OCI-LY7 (cell line): ENCODE results near the gene MYOM3. TPM values are rescaled to one million over a fixed set of nuclear protein-coding genes. Genes with fewer than 3 reads are reported as not detected.

ENCODE experiments used
- BruUV-seq: library from RNA; stranded (reverse); fragments of 400-500 nt; replicated peaks from 2 replicates; lab custom pipeline; 2021; lab: Mats Ljungman, UMichigan
- CTCF ChIA-PET: fragments of 300-600 bp; sonication (Branson Sonifier 250); formaldehyde crosslinking; loops from one replicate; lab custom pipeline; 2022; ENCODE audit warnings: antibody characterized with exemption; ENCODE audit not compliant: unreplicated experiment; lab: Charles Lee
- POLR2A ChIA-PET: fragments of 300-600 bp; sonication (Branson Sonifier 250); formaldehyde crosslinking; loops from one replicate; lab custom pipeline; 2022; ENCODE audit warnings: antibody characterized with exemption; lab: Charles Lee
- DNase-seq: peaks from one replicate; pipeline ENCODE4 v3.0.0-alpha.2; 2015; ENCODE audit warnings: low spot score
- H2AFZ ChIP-seq: fragments of 200-600 bp; sonication (generic), shearing (Covaris generic); 2 replicates; pipeline ENCODE4 v1.6.1; 2014; ENCODE audit warnings: mild to moderate bottlenecking, antibody characterized with exemption, low read length, moderate library complexity
- H3K27ac ChIP-seq: fragments of 200-600 bp; sonication (generic); 2 replicates; pipeline ENCODE4 v1.5.1; 2014; ENCODE audit warnings: mixed run types, low read depth, mild to moderate bottlenecking, moderate library complexity, low read length, inconsistent platforms; ENCODE audit not compliant: poor library complexity, severe bottlenecking
- H3K36me3 ChIP-seq: fragments of 200-600 bp; sonication (generic); 2 replicates; pipeline ENCODE4 v1.6.1; 2014; ENCODE audit warnings: mild to moderate bottlenecking, antibody characterized with exemption, low read length, moderate library complexity, mixed read lengths; ENCODE audit not compliant: insufficient read depth
- H3K4me1 ChIP-seq: fragments of 200-600 bp; sonication (generic); 2 replicates; pipeline ENCODE4 v1.5.1; 2014; ENCODE audit warnings: mild to moderate bottlenecking, low read length; ENCODE audit not compliant: insufficient read depth, poor library complexity, severe bottlenecking
- H3K4me2 ChIP-seq: fragments of 200-600 bp; sonication (generic); 2 replicates; pipeline ENCODE4 v1.6.1; 2014; ENCODE audit warnings: mild to moderate bottlenecking, low read length
- H3K4me3 ChIP-seq: fragments of 200-600 bp; sonication (generic); 2 replicates; pipeline ENCODE4 v1.5.1; 2014; ENCODE audit warnings: mild to moderate bottlenecking, low read depth, low read length; ENCODE audit not compliant: poor library complexity, severe bottlenecking
- H3K79me2 ChIP-seq: fragments of 200-600 bp; sonication (generic); 2 replicates; pipeline ENCODE4 v1.6.1; 2016; ENCODE audit warnings: low read depth, mild to moderate bottlenecking, low read length, moderate library complexity, mixed read lengths; ENCODE audit not compliant: insufficient read depth
- H3K9me2 ChIP-seq: fragments of 200-600 bp; sonication (generic); 2 replicates; pipeline ENCODE4 v1.6.1; 2016; ENCODE audit warnings: mild to moderate bottlenecking, low read length, mixed read lengths; ENCODE audit not compliant: insufficient read depth
- H3K9me3 ChIP-seq: fragments of 200-600 bp; sonication (generic); 2 replicates; pipeline ENCODE4 v1.6.1; 2014; ENCODE audit warnings: mild to moderate bottlenecking, mixed run types, low read length, mixed read lengths
- H4K20me1 ChIP-seq: fragments of 200-600 bp; sonication (generic); 2 replicates; pipeline ENCODE4 v1.6.1; 2014; ENCODE audit warnings: mild to moderate bottlenecking, antibody characterized with exemption, low read length, moderate library complexity, mixed read lengths; ENCODE audit not compliant: insufficient read depth
- EZH2phosphoT487 ChIP-seq: fragments of 200-600 bp; sonication (generic); IDR thresholded peaks from 2 replicates; pipeline ENCODE4 v1.6.1; 2018; ENCODE audit warnings: low read depth, borderline replicate concordance, mild to moderate bottlenecking, mixed run types, antibody characterized with exemption, low read length, moderate library complexity, mixed read lengths
- intact Hi-C: fragments of 100-400 bp; cut with micrococcal nuclease; formaldehyde crosslinking; loops from one replicate; pipeline ENCODE4 v1.10.0; 2022; ENCODE audit not compliant: unreplicated experiment
- total RNA-seq, 2 experiments: library from RNA; depleted of rRNA in 1 of 2; stranded (reverse); fragments of >200 nt in 1 of 2; shearing (Covaris generic) in 1 of 2; gene quantifications; 2 replicates each; pipeline ENCODE4 v1.2.3, GENCODE V29; 2014 to 2022
- TF ChIP-seq, protein P1 (sequence below): fragments of 200-600 bp; sonication (generic); conservative IDR thresholded peaks from 2 replicates; pipeline ENCODE4 v1.5.1; 2014; ENCODE audit warnings: mild to moderate bottlenecking, antibody characterized with exemption, low read length, moderate library complexity, mixed read lengths

The MYOM3 gene
- total RNA-seq, 2 experiments from 2014 or later: not detected

DNA sequence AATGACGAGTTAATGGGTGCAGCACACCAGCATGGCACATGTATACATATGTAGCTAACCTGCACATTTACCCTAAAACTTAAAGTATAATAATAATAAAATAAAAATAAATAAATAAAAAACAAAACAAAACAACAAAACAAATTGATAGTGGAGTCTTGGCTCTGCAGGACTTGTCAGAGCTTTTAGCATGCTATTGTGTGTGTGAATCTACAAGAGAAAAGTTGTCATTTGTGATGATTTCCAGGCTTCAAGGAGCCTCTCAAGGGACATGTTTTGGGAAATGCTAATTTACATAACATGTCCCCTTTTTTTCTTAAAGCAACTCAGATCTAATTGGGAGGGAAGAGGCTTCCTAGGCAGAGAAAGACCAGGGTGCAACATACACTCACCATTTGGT, 21.9 kb upstream of the MYOM3 start:
- intact Hi-C loops: no loop called here
- peaks cover 4% of the 10 kb centered on the region; the same call in 1 of the 2 replicates for H3K9me3 ChIP-seq
- no peak overlapping the region for H2AFZ ChIP-seq
- no peaks in the 10 kb centered on the region for H3K4me1 ChIP-seq
- H3K4me3 ChIP-seq: no peak overlapping the region
- DNase-seq: no peak
- TF ChIP-seq, protein P1, sequence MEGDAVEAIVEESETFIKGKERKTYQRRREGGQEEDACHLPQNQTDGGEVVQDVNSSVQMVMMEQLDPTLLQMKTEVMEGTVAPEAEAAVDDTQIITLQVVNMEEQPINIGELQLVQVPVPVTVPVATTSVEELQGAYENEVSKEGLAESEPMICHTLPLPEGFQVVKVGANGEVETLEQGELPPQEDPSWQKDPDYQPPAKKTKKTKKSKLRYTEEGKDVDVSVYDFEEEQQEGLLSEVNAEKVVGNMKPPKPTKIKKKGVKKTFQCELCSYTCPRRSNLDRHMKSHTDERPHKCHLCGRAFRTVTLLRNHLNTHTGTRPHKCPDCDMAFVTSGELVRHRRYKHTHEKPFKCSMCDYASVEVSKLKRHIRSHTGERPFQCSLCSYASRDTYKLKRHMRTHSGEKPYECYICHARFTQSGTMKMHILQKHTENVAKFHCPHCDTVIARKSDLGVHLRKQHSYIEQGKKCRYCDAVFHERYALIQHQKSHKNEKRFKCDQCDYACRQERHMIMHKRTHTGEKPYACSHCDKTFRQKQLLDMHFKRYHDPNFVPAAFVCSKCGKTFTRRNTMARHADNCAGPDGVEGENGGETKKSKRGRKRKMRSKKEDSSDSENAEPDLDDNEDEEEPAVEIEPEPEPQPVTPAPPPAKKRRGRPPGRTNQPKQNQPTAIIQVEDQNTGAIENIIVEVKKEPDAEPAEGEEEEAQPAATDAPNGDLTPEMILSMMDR: no peak
- TF ChIP-seq EZH2phosphoT487: no peak
- no peaks in the 10 kb centered on the region for H3K79me2 ChIP-seq
- H3K9me2 ChIP-seq: no peaks in the 10 kb centered on the region
- BruUV-seq: no TSS peak
- no peaks in the 10 kb centered on the region for H4K20me1 ChIP-seq
- no peak overlapping the region for H3K4me2 ChIP-seq
- H3K27ac ChIP-seq: no peak overlapping the region
- POLR2A ChIA-PET: no interaction called here
- no peaks in the 10 kb centered on the region for H3K36me3 ChIP-seq
- CTCF ChIA-PET: no interaction called here

DNA sequence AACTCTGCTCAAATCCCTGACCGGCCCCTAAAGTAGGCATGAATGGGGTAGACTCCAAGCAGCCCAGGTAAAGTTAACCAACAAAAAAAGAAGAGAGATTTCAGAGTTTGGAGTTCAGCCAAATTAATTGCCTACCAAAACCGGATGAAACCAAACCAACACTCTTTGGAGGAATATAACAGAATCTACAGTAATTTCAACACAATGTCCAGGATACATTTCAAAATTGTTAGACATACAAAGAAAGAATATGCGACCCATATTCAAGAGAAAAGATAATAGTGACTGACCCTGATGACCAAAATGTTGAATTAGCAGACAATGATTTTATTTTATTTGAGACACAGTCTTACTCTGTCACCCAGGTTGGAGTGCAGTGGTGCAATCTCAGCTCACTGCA, 18.4 kb upstream of the MYOM3 start:
- Histone ChIP-seq H2AFZ (no peak overlapping the region), H3K4me3 (no peak overlapping the region), H3K4me2 (no peak overlapping the region), H3K9me2 (no peaks in the 10 kb centered on the region), H3K36me3 (no peaks in the 10 kb centered on the region), H4K20me1 (no peaks in the 10 kb centered on the region), H3K79me2 (no peaks in the 10 kb centered on the region), H3K9me3 (peaks cover 4% of the 10 kb centered on the region; the same call in 1 of the 2 replicates), H3K4me1 (no peaks in the 10 kb centered on the region), H3K27ac (no peak overlapping the region)
- intact Hi-C loops: no loop called here
- no TSS peak for BruUV-seq
- CTCF ChIA-PET: no interaction called here
- TF ChIP-seq EZH2phosphoT487: no peak
- TF ChIP-seq, protein P1: no peak
- POLR2A ChIA-PET: interaction anchor here (0.8 kb wide), 1 partner anchor 9 kb away, joined by 3 read pairs; no protein-coding TSS in a partner anchor
- DNase-seq: no peak

DNA sequence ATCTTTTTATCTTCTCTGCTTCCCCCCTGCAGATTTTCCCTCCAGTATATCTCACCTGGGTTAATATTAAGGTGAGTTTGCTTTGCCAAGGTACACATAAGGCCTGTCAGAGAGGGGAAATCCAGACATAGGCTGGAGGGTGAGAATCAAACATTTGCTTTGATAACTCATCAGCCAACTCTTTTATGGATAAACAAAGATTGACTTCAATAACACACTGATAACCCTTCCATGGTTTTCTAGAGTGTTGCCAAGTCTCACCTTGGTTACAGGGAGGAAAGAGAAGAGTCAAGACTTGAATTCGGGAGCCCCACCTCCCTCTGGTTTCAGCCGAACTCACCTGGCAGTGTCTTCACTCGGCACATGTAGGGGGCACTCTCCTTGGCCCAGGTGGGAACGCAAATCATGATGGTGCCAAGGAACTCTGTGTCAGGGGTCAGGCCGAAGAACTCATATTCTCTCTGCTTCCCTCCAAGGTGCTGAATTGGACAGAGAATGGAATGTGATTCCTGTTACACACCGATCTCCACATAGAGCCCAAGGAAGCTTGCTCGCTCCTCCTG, 15.9 kb upstream of the MYOM3 start:
- TF ChIP-seq, protein P1: no peak
- TF ChIP-seq EZH2phosphoT487: no peak
- Histone ChIP-seq H3K4me2 (no peak overlapping the region), H3K9me2 (no peaks in the 10 kb centered on the region), H3K36me3 (no peaks in the 10 kb centered on the region), H3K4me1 (no peaks in the 10 kb centered on the region), H3K4me3 (no peak overlapping the region), H4K20me1 (no peaks in the 10 kb centered on the region), H2AFZ (no peak overlapping the region), H3K27ac (no peak overlapping the region), H3K79me2 (no peaks in the 10 kb centered on the region), H3K9me3 (no peaks in the 10 kb centered on the region)
- ChIA-PET POLR2A (no interaction called here), CTCF (no interaction called here)
- intact Hi-C loops: no loop called here
- no TSS peak for BruUV-seq
- DNase-seq: no peak
